C4-2B (cell line): ENCODE measurements around the gene NINL.
"Not testable (repeated sequence)": the region's sequence is repeated elsewhere in the genome, so short reads cannot be mapped to it uniquely, and the experiment has no call there.

Experiments
- H3K27ac ChIP-seq: fragments of 450-650 bp; 2 replicates; pipeline ENCODE4 v1.5.1; 2017
- ZFX ChIP-seq: fragments of 450-650 bp; IDR thresholded peaks from 2 replicates; pipeline ENCODE4 v1.6.1; 2017
- TF ChIP-seq, protein P1 (sequence below): fragments of 450-650 bp; conservative IDR thresholded peaks from 2 replicates; pipeline ENCODE4 v1.5.1; 2017; ENCODE audit warnings: mild to moderate bottlenecking

NINL gene

DNA sequence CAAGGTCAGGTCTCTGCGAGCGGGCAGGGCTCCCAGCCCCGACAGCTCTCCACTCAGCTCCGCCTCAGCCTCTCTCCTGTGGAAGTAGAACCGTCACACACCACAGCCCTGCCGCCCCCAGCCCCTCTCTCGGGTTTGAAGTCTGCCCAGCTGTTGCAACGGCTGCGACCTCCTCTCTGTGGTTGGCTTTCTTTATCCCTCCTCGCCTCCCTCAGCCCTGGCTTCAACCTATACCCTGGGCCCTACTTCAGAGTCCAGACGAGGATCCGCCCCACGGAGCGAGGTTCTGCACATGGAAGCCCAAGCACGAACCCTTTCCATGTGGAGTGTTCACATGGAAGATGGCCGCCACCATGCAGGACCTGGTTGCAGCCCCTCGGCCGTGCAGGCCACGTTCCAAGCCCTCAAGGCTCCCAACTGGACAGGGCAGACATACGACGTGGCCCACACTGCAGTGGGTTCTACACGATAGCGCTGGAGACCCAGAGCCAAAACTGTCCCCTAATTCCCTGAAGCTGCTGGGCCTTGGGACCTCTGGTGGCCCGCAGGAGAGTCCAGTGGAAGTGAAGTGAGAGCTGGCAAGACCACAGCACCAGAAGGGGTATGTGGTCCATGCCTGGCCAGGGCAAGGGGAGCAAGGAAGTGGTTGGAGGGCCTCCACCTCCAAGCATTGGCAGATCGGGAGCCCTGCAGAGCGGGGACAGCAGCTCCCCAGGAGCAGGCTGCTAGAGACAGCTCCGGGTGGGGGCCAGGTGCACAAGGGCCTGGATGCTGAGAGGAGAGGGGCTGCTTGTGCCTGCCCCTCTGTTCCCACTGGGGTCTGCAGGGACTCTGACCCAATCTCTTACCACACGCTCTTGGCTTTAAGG, 108.1 kb downstream of the NINL start:
- H3K27ac ChIP-seq = no peak overlapping the region
- TF ChIP-seq, protein P1, sequence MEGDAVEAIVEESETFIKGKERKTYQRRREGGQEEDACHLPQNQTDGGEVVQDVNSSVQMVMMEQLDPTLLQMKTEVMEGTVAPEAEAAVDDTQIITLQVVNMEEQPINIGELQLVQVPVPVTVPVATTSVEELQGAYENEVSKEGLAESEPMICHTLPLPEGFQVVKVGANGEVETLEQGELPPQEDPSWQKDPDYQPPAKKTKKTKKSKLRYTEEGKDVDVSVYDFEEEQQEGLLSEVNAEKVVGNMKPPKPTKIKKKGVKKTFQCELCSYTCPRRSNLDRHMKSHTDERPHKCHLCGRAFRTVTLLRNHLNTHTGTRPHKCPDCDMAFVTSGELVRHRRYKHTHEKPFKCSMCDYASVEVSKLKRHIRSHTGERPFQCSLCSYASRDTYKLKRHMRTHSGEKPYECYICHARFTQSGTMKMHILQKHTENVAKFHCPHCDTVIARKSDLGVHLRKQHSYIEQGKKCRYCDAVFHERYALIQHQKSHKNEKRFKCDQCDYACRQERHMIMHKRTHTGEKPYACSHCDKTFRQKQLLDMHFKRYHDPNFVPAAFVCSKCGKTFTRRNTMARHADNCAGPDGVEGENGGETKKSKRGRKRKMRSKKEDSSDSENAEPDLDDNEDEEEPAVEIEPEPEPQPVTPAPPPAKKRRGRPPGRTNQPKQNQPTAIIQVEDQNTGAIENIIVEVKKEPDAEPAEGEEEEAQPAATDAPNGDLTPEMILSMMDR = no peak
- TF ChIP-seq ZFX = no peak

DNA sequence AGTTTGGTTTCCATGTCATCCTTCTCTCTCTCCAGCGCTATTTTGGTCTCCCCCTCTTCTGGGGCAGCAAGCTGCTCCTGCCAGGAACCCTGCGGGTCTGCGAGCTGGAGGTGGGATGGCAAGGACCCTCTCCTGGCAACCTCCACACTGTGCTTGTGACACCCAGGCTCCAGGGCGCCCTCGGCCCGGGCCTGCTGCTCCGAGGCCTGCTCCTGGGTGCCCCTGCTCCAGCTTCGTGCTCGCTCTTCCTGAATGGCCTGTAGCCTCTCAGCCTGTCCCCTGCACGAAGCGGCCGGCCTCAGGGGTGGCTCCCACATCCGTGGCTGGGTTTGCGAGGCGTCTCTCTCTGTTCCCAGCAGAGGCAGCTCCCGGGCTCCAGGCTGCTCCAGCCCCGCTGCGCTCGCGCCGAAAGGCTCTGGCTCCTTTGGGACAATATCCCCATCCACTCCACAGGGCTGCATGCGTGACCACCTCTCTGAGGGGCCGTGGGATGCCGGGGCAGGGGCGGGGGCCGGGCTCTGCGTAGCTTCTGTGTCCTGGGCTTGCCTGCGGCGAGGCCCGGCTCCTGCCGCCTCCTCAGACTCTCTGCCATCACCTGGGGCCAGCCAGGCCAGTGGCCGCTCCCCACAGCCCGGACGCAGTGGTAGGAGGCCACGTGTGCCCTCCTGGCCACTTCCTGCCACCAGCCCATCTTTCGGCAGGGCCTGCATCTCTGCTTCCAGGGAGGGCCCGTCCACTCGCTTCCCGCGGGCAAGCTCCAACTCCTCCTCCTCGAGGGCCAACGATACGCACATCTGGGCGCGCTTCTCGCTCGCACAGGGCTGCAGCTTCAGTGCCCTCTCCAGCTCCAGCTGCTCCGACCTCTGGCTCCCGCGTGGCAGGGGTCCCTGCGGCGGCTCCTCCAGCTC, 109.0 kb downstream of the NINL start:
- H3K27ac ChIP-seq = no peak overlapping the region
- TF ChIP-seq ZFX = no peak
- TF ChIP-seq, protein P1 = no peak

DNA sequence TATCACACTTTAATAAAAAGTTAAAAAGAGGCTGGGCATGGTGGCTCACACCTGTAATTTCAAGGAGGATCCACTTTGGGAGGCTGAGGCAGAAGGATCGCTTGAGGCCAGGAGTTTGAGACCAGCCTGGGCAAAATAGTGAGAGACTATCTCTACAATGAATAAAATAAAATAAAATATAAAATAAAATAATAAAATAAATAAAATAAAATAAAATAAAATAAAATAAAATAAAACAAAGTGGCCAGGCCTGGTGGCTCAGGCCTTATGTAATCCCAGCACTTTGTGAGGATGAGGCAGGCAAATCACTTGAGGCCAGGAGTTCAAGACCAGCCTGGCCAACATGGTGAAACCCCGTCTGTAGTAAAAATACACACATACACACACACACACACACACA, 112.0 kb downstream of the NINL start:
- H3K27ac ChIP-seq = not testable (repeated sequence)

DNA sequence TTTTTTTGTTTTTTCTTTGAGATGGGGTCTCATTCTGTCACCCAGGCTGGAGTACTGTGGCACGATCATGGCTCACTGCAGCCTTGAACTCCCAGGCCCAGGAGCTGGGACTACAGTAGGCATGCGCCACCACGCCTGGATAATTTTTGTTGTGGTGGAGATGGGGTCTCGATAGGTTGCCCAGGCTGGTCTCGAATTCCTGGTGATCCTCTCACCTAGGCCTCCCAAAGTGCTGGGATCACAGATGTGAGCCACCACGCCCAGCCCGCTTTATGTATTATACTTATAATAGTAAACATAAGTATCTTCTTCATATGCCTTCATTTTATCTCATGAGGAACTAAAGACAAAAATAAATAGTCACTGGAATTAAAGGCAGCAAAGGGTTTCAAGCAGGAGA, 114.3 kb downstream of the NINL start:
- H3K27ac ChIP-seq = no peak overlapping the region
- TF ChIP-seq, protein P1 = no peak
- TF ChIP-seq ZFX = no peak

DNA sequence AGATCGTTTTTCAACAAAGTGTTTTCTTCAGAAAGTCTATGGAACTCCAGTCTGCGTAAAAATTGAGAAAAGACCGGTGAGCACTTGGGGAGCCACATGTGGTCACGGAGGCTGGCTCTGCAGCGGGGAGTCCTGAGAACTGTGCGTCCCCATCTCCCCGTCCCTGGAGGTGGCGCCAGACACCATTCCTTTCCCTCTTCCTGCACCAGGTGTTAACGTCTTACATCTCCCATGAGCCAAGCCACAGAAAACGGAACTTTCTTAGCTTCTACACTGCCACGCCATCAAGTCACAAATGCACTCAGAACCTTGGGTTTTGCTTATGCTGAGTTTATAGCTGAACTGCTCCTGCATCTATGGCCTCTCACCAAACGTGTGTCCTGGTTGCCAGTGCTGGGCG, 115.3 kb downstream of the NINL start:
- TF ChIP-seq, protein P1 = peak; percentile 72
- no peak for TF ChIP-seq ZFX

DNA sequence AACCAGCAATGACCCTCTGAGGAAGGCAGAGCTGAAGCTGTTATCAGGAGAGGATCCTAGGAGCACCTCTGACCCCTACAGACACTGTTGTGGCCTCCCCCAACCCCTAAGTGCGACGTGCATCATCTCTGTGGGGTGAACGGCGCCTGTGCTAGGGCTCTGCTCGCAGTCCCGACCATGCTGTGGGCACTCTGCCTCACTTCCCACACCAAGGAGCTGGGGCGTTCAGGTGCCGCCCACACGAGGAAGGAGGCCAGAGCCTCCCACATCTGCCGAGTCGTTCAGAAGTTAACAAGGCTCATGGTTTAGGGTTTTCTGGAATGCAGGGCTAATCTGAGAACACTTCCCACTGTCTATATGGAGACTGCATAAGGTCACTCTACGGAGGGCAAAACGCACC, 115.8 kb downstream of the NINL start:
- TF ChIP-seq, protein P1 = no peak
- TF ChIP-seq ZFX = no peak
- no peak overlapping the region for H3K27ac ChIP-seq

More for the DNA sequence above, 115.3 kb downstream of the NINL start:
- no peak overlapping the region for H3K27ac ChIP-seq

DNA sequence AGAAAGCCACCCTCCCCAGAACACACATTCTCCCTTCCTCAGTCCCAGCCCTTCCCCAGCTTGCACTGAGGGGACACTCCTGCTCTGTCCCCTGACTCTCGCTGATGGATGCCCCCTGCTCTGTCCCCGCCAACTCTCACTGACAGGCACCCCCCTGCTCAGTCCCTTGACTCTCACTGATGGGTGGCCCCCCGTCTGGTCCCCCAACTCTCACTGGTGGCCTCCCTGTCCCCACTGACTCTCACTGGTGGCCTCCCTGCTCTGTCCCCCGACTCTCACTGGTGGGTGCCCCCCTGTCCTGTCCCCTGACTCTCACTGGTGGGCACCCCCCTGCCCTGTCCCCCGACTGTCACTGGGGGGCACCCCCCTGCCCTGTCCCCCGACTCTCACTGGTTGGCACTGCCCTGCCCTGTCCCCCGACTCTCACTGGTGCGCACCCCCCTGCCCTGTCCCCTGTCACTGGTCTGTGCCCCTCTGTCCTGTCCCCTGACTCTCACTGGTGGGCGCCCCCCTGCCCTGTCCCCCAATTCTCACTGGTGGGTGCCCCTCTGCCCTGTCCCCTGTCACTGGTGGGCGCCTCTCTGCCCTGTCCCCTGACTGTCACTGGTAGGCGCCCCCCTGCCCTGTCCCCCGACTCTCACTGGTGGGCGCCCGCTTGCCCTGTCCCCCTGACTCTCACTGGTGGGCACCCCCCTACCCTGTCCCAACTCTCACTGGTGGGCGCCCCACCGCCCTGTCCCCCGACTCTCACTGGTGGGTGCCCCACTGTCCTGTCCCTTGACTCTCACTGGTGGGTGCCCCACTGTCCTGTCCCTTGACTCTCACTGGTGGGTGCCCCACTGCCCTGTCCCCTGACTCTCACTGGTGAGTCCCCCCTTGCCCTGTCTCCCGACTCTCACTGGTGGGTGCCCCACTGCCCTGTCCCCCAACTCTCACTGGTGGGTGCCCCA, 116.9 kb downstream of the NINL start:
- no peak overlapping the region for H3K27ac ChIP-seq
- TF ChIP-seq ZFX = no peak
- TF ChIP-seq, protein P1 = no peak
